Ishikawa (cell line): ENCODE results near the gene LYPD4.

Source experiments
- CEBPB ChIP-seq: IDR thresholded peaks from 2 replicates; pipeline ENCODE4 v1.6.1; 2012
- CREB1 ChIP-seq: IDR thresholded peaks from 2 replicates; pipeline ENCODE4 v1.6.1; 2012; ENCODE audit warnings: low read depth
- EGR1 ChIP-seq: IDR thresholded peaks from 2 replicates; pipeline ENCODE4 v1.6.1; 2012
- EP300 ChIP-seq: IDR thresholded peaks from 2 replicates; pipeline ENCODE4 v1.6.1; 2012; ENCODE audit warnings: borderline replicate concordance
- FOXM1 ChIP-seq: IDR thresholded peaks from 2 replicates; pipeline ENCODE4 v1.6.1; 2012; ENCODE audit warnings: low read depth, borderline replicate concordance
- NFIC ChIP-seq: IDR thresholded peaks from 2 replicates; pipeline ENCODE4 v1.6.1; 2012
- RAD21 ChIP-seq: IDR thresholded peaks from 2 replicates; pipeline ENCODE4 v1.6.1; 2012; ENCODE audit warnings: low read depth
- REST ChIP-seq: IDR thresholded peaks from 2 replicates; pipeline ENCODE4 v1.6.1; 2012; ENCODE audit warnings: low read depth, mild to moderate bottlenecking
- TAF1 ChIP-seq: IDR thresholded peaks from 2 replicates; pipeline ENCODE4 v1.6.1; 2012; ENCODE audit warnings: low read depth, mild to moderate bottlenecking
- TCF12 ChIP-seq: IDR thresholded peaks from 2 replicates; pipeline ENCODE4 v1.6.1; 2012; ENCODE audit warnings: low read depth
- TEAD4 ChIP-seq: IDR thresholded peaks from 2 replicates; pipeline ENCODE4 v1.6.1; 2012
- USF1 ChIP-seq: IDR thresholded peaks from 2 replicates; pipeline ENCODE4 v1.6.1; 2012
- YY1 ChIP-seq: IDR thresholded peaks from 2 replicates; pipeline ENCODE4 v1.6.1; 2012; ENCODE audit warnings: low read depth
- ZBTB7A ChIP-seq: IDR thresholded peaks from 2 replicates; pipeline ENCODE4 v1.6.1; 2012; ENCODE audit warnings: low read depth
- TF ChIP-seq, protein P1 (sequence below): IDR thresholded peaks from 2 replicates; pipeline ENCODE4 v1.6.1; 2012

The LYPD4 gene

GRCh38 chr19:41802770-41803169 is 41.7 kb downstream of the LYPD4 start:
- no peak for TF ChIP-seq CREB1
- TF ChIP-seq USF1: no peak
- no peak for TF ChIP-seq FOXM1
- TF ChIP-seq TCF12: no peak

- TF ChIP-seq TCF12: no peak
- TF ChIP-seq TEAD4: no peak
- TF ChIP-seq EP300: no peak
- TF ChIP-seq TAF1: no peak
- TF ChIP-seq, protein P1, sequence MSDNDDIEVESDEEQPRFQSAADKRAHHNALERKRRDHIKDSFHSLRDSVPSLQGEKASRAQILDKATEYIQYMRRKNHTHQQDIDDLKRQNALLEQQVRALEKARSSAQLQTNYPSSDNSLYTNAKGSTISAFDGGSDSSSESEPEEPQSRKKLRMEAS: no peak
- TF ChIP-seq NFIC: no peak
These were observed 42.7 kb downstream of the LYPD4 start for GRCh38 chr19:41801792-41802211.

DNA sequence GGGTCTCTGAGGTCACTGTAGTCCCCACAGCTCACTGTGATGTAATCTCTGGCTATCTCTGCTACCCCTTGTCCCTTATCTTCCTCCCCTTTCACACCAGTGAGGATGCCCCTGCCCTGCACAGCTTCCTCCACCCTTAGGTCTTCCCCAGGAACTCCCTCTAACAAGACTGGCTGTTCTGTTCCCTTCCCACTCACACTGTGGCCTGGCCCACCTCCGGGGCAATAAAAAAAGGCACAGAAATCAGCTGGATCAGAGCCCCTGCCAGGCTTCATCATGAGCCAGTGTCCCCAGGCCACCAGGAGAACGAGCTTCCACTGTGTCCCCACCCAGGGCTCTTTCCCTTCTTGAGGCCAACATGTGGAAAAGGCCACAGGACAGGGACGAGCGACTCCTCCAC is 43.5 kb downstream of the LYPD4 start:
- TF ChIP-seq EGR1 (no peak), TEAD4 (no peak), CREB1 (no peak), YY1 (no peak), EP300 (no peak), FOXM1 (no peak), TAF1 (no peak), REST (no peak)

DNA sequence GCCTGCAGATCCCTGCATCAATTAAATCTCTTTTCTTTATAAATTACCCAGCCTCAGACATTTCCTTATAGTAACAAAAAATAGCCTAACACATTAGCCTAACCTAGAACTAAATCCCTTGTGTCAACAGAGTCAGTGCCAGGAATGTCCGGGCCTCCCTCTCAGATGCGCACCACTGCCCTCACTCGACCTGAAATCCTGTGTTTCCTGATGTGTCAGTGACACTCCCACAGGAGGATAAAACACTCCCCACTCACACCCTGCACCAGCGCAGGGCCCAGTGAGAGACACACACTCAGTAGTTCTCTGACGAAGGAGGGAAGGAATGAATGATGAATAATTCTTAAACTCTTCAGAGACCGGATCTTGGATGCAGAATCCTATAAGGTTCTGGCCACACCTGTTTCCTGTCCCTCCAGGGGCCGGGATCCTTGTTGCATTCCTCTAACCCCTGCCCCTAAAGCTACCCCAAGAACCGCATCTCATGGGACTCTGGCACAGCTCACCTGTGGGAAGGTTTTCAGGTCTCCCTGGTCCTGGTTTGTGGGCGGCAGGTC is 45.0 kb downstream of the LYPD4 start:
- TF ChIP-seq YY1 (no peak), CREB1 (no peak), TCF12 (no peak), RAD21 (no peak), CEBPB (no peak), REST (no peak), FOXM1 (no peak), TEAD4 (no peak), ZBTB7A (no peak), EGR1 (no peak), USF1 (no peak), NFIC (no peak), EP300 (no peak), TAF1 (no peak)
- TF ChIP-seq, protein P1: no peak

GRCh38 chr19:41796901-41797300 is 47.6 kb downstream of the LYPD4 start:
- no peak for TF ChIP-seq EGR1
- no peak for TF ChIP-seq CREB1
- no peak for TF ChIP-seq ZBTB7A
- no peak for TF ChIP-seq TAF1
- TF ChIP-seq CEBPB: no peak
- TF ChIP-seq, protein P1: no peak
- no peak for TF ChIP-seq TEAD4
- TF ChIP-seq REST: no peak
- TF ChIP-seq NFIC: no peak
- no peak for TF ChIP-seq EP300
- TF ChIP-seq TCF12: no peak
- no peak for TF ChIP-seq YY1
